MM.1S (cell line): ENCODE measurements around the gene CADM2.

ENCODE experiments used
- EZH2phosphoT487 ChIP-seq: fragments of 300-600 bp; sonication (generic); IDR thresholded peaks from 2 replicates; pipeline ENCODE4 v1.6.1; 2018; ENCODE audit warnings: antibody characterized with exemption, low read length
- TF ChIP-seq, protein P1 (sequence below): fragments of 300-600 bp; sonication (generic); IDR thresholded peaks from 2 replicates; pipeline ENCODE4 v1.5.1; 2016; ENCODE audit warnings: antibody characterized with exemption, low read length, mixed read lengths

DNA sequence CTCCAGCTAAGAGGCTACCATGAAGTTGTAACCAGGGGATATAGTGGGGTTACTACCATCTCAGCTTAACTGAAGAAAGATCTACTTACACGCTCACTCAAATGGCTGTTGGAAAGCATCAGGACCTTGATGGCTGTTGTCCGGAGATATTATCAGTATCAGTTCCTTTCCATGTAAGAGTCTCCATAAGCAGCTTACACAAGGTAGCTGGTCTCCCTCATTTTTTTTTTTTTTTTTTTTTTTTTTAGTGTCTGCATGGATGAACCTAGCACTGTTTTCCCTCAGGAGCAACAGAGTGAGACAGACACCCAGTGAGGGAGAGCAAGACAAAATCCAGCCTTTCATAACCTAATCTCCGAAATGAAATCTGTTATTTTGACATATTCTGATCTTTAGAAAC is 230.9 kb downstream of the CADM2 start:
- TF ChIP-seq, protein P1, sequence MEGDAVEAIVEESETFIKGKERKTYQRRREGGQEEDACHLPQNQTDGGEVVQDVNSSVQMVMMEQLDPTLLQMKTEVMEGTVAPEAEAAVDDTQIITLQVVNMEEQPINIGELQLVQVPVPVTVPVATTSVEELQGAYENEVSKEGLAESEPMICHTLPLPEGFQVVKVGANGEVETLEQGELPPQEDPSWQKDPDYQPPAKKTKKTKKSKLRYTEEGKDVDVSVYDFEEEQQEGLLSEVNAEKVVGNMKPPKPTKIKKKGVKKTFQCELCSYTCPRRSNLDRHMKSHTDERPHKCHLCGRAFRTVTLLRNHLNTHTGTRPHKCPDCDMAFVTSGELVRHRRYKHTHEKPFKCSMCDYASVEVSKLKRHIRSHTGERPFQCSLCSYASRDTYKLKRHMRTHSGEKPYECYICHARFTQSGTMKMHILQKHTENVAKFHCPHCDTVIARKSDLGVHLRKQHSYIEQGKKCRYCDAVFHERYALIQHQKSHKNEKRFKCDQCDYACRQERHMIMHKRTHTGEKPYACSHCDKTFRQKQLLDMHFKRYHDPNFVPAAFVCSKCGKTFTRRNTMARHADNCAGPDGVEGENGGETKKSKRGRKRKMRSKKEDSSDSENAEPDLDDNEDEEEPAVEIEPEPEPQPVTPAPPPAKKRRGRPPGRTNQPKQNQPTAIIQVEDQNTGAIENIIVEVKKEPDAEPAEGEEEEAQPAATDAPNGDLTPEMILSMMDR: no peak
- no peak for TF ChIP-seq EZH2phosphoT487
